Vagina (tissue), 2 donors: ENCODE data around the gene ANGEL1. TPM values are rescaled to one million over a fixed set of nuclear protein-coding genes. Genes with fewer than 3 reads are reported as not detected.

Experiments
- DNase-seq, 2 donors: peaks; one replicate each; pipeline ENCODE4 v3.0.0-alpha.2; 2017; ENCODE audit errors: extremely low spot score in 2 of 2
- H3K27ac ChIP-seq: fragments of 200-600 bp; sonication (generic); one replicate; pipeline ENCODE4 v1.5.1; 2019
- H3K27me3 ChIP-seq: fragments of 200-600 bp; sonication (generic); one replicate; pipeline ENCODE4 v1.5.1; 2019
- H3K36me3 ChIP-seq, 2 donors: fragments of 200-600 bp; sonication (generic); one replicate each; pipeline ENCODE4 v1.5.1; 2017 to 2019
- H3K4me1 ChIP-seq: fragments of 200-600 bp; sonication (generic); one replicate; pipeline ENCODE4 v1.5.1; 2019
- H3K4me3 ChIP-seq, 2 donors: fragments of 200-600 bp; sonication (generic); 1 replicate in 1 of 2; 2 replicates in 1 of 2; pipeline ENCODE4 v1.5.1; 2016 to 2019
- H3K9me3 ChIP-seq: fragments of 200-600 bp; sonication (generic); one replicate; pipeline ENCODE4 v1.5.1; 2019
- CTCF ChIP-seq, 3 experiments: fragments of 450-650 bp in 2 of 3; fragments of 200-600 bp in 1 of 3; sonication (generic) in 1 of 3; IDR thresholded peaks; one replicate each; pipeline ENCODE4 v1.5.1; 2017 to 2019; ENCODE audit warnings: antibody characterized with exemption in 3 of 3, mild to moderate bottlenecking in 2 of 3, moderate library complexity in 2 of 3
- POLR2A ChIP-seq, 2 donors: fragments of 450-650 bp; IDR thresholded peaks; one replicate each; pipeline ENCODE4 v1.6.1; 2017; ENCODE audit warnings: antibody characterized with exemption in 2 of 2, mild to moderate bottlenecking in 2 of 2, moderate library complexity in 2 of 2
- POLR2AphosphoS5 ChIP-seq, 2 donors: sonication (generic); formaldehyde crosslinking; IDR thresholded peaks; one replicate each; pipeline ENCODE4 v1.9.0; 2017; ENCODE audit warnings: antibody characterized with exemption in 2 of 2, mild to moderate bottlenecking in 2 of 2, low read depth in 1 of 2; ENCODE audit not compliant: insufficient read depth in 1 of 2
- intact Hi-C: fragments of 100-400 bp; cut with DNase I; formaldehyde crosslinking; loops from one replicate; pipeline ENCODE4 v1.15.1; 2023
- total RNA-seq: library from RNA; depleted of rRNA; stranded (reverse); fragments of >200 nt; gene quantifications from one replicate; pipeline ENCODE4 v1.2.3, GENCODE V29; 2016

The ANGEL1 gene
- total RNA-seq = 13.0 TPM

GRCh38 chr14:76812422-76813383, at the start of gene ANGEL1:
TSS of gene ANGEL1 (minus strand) at chr14:76812882. CDS start at chr14:76812827, 55 bp downstream.
- H3K4me1 ChIP-seq = peaks cover 8% of the 10 kb centered on the region
- no peaks in the 10 kb centered on the region for H3K27me3 ChIP-seq
- no peaks in the 10 kb centered on the region for H3K9me3 ChIP-seq
- intact Hi-C loops = no loop called here
- H3K36me3 ChIP-seq = no peaks in the 10 kb centered on the region
- TF ChIP-seq CTCF (IDR thresholded peaks at IDR 0.05) (no peak), POLR2AphosphoS5 (IDR thresholded peaks at IDR 0.05; ENCODE audit: insufficient read depth in 1 of 2, low read depth in 1 of 2) (peak; percentile 69 to 82), POLR2A (IDR thresholded peaks at IDR 0.05) (peak in 1 of 2 donors; percentile 73)
- peak within 1 kb of the TSS; percentile 79 to 86 for H3K4me3 ChIP-seq
- H3K27ac ChIP-seq = peak within 1 kb of the TSS; percentile 89
- DNase-seq = peak in 1 of 2 donors; percentile 94

- no peak overlapping the region for H3K27ac ChIP-seq
- no peaks in the 10 kb centered on the region for H3K36me3 ChIP-seq
- H3K4me3 ChIP-seq = no peak overlapping the region
- no peaks in the 10 kb centered on the region for H3K9me3 ChIP-seq
- no peak for DNase-seq
- H3K27me3 ChIP-seq = no peaks in the 10 kb centered on the region
- intact Hi-C loops = no loop called here
- no peak for TF ChIP-seq POLR2AphosphoS5 (IDR thresholded peaks at IDR 0.05; ENCODE audit: insufficient read depth in 1 of 2, low read depth in 1 of 2)
- no peaks in the 10 kb centered on the region for H3K4me1 ChIP-seq
Measured at GRCh38 chr14:76861574-76862255, 49.0 kb upstream of the ANGEL1 start.

GRCh38 chr14:76856769-76857168, 44.1 kb upstream of the ANGEL1 start:
- no peak for DNase-seq
- H3K36me3 ChIP-seq = no peaks in the 10 kb centered on the region
- TF ChIP-seq CTCF (IDR thresholded peaks at IDR 0.05) (no peak), POLR2AphosphoS5 (IDR thresholded peaks at IDR 0.05; ENCODE audit: insufficient read depth in 1 of 2, low read depth in 1 of 2) (no peak), POLR2A (IDR thresholded peaks at IDR 0.05) (no peak)
- no peaks in the 10 kb centered on the region for H3K9me3 ChIP-seq
- no peaks in the 10 kb centered on the region for H3K27me3 ChIP-seq
- intact Hi-C loops = no loop called here
- H3K4me3 ChIP-seq = no peak overlapping the region
- H3K4me1 ChIP-seq = no peaks in the 10 kb centered on the region
- H3K27ac ChIP-seq = no peak overlapping the region

- no peaks in the 10 kb centered on the region for H3K36me3 ChIP-seq
- H3K9me3 ChIP-seq = no peaks in the 10 kb centered on the region
- no peak overlapping the region for H3K27ac ChIP-seq
- TF ChIP-seq CTCF (IDR thresholded peaks at IDR 0.05) (no peak), POLR2AphosphoS5 (IDR thresholded peaks at IDR 0.05; ENCODE audit: insufficient read depth in 1 of 2, low read depth in 1 of 2) (no peak), POLR2A (IDR thresholded peaks at IDR 0.05) (no peak)
- no peak overlapping the region for H3K4me3 ChIP-seq
- H3K4me1 ChIP-seq = no peaks in the 10 kb centered on the region
- no peak for DNase-seq
- H3K27me3 ChIP-seq = no peaks in the 10 kb centered on the region
- intact Hi-C loops = no loop called here
Measured at GRCh38 chr14:76855066-76855465, 42.4 kb upstream of the ANGEL1 start.

- H3K27me3 ChIP-seq = no peaks in the 10 kb centered on the region
- H3K27ac ChIP-seq = no peak overlapping the region
- no peaks in the 10 kb centered on the region for H3K36me3 ChIP-seq
- TF ChIP-seq CTCF (IDR thresholded peaks at IDR 0.05) = no peak
- no peak for TF ChIP-seq POLR2A (IDR thresholded peaks at IDR 0.05)
- TF ChIP-seq POLR2AphosphoS5 (IDR thresholded peaks at IDR 0.05; ENCODE audit: insufficient read depth in 1 of 2, low read depth in 1 of 2) = no peak
- no peak overlapping the region for H3K4me3 ChIP-seq
- no peaks in the 10 kb centered on the region for H3K9me3 ChIP-seq
- intact Hi-C loops = no loop called here
- H3K4me1 ChIP-seq = no peaks in the 10 kb centered on the region
- DNase-seq = no peak
Measured at GRCh38 chr14:76848879-76849278, 36.2 kb upstream of the ANGEL1 start.
